Measurements from ENCODE around the gene LAMP2. TPM values are rescaled to one million over a fixed set of nuclear protein-coding genes. Genes with fewer than 3 reads are reported as not detected.
"Not testable (repeated sequence)": the region's sequence is repeated elsewhere in the genome, so short reads cannot be mapped to it uniquely, and the experiment has no call there.

The LAMP2 gene
- polyA plus RNA-seq, 4 donors, result 16.5 to 167 (median 34.5) TPM

DNA sequence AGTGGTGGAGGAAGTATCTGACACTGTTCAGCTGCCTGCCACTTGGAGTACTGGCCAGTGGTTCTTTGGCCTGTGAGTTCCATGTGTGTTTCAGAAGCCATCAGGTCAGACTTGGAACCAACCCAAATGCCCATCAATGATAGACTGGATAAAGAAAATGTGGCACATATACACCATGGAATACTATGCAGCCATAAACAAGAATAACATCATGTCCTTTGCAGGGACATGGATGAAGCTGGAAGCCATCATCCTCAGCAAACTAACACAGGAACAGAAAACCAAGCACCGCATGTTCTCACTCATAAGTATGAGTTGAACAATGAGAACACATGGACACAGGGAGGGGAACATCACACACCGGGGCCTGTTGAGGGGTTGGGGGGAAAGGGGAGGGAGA is 21.0 kb upstream of the LAMP2 start:
- not testable (repeated sequence) for H3K27ac ChIP-seq (ENCODE audit: low read depth in 1 of 3, low read length in 2 of 3); H3K4me3 ChIP-seq (ENCODE audit: low read depth in 1 of 3, low read length in 3 of 3); H3K27me3 ChIP-seq (ENCODE audit: control insufficient read depth in 3 of 3, insufficient read depth in 3 of 3, low read length in 3 of 3); FAIRE-seq; H3K36me3 ChIP-seq (ENCODE audit: control insufficient read depth in 3 of 3, insufficient read depth in 2 of 3, low read depth in 1 of 3, low read length in 3 of 3); DNase-seq; H3K9me3 ChIP-seq (ENCODE audit: control insufficient read depth in 2 of 2, insufficient read depth in 1 of 2, low read depth in 1 of 2, low read length in 1 of 2); H3K4me1 ChIP-seq (ENCODE audit: control insufficient read depth in 3 of 3, insufficient read depth in 2 of 3, low read depth in 1 of 3, low read length in 2 of 3)
- 96 to 100% (median 100%) methylated on average over 2 of the region's 2 CpGs for WGBS, 3 donors

DNA sequence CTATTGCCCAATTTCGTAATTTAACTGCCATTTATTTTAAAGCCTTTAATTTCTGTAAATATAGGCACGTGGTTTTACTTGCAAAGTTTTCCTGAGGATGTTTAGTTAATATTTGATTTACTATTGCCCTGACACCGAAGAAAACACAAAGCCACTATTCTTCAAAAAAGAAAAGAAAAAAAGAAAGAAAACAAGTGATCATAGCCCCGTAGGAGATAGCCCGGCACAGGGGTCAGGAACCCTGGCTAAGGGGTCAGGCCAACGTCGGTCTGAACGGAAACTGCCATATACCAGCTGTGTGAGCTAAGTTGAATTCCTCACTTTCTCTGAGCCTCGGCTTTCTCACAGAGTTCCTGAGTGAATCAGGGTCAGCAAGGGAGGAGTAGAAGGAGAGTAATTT is 17.7 kb upstream of the LAMP2 start:
- Histone ChIP-seq H3K4me3 (ENCODE audit: low read depth in 1 of 3, low read length in 3 of 3) (no peak overlapping the region), H3K27me3 (ENCODE audit: control insufficient read depth in 3 of 3, insufficient read depth in 3 of 3, low read length in 3 of 3) (no peaks in the 10 kb centered on the region), H3K9me3 (ENCODE audit: control insufficient read depth in 2 of 2, insufficient read depth in 1 of 2, low read depth in 1 of 2, low read length in 1 of 2) (no peaks in the 10 kb centered on the region), H3K4me1 (ENCODE audit: control insufficient read depth in 3 of 3, insufficient read depth in 2 of 3, low read depth in 1 of 3, low read length in 2 of 3) (peaks cover 0 to 2% (median 0%) of the 10 kb centered on the region in 3 donors), H3K27ac (ENCODE audit: low read depth in 1 of 3, low read length in 2 of 3) (no peak overlapping the region), H3K36me3 (ENCODE audit: control insufficient read depth in 3 of 3, insufficient read depth in 2 of 3, low read depth in 1 of 3, low read length in 3 of 3) (no peaks in the 10 kb centered on the region)
- WGBS, 3 donors, result 12 to 43% (median 39%) methylated on average over 9 of the region's 9 CpGs
- DNase-seq (peak in 1 of 2 donors; percentile 23), FAIRE-seq (no peak)

DNA sequence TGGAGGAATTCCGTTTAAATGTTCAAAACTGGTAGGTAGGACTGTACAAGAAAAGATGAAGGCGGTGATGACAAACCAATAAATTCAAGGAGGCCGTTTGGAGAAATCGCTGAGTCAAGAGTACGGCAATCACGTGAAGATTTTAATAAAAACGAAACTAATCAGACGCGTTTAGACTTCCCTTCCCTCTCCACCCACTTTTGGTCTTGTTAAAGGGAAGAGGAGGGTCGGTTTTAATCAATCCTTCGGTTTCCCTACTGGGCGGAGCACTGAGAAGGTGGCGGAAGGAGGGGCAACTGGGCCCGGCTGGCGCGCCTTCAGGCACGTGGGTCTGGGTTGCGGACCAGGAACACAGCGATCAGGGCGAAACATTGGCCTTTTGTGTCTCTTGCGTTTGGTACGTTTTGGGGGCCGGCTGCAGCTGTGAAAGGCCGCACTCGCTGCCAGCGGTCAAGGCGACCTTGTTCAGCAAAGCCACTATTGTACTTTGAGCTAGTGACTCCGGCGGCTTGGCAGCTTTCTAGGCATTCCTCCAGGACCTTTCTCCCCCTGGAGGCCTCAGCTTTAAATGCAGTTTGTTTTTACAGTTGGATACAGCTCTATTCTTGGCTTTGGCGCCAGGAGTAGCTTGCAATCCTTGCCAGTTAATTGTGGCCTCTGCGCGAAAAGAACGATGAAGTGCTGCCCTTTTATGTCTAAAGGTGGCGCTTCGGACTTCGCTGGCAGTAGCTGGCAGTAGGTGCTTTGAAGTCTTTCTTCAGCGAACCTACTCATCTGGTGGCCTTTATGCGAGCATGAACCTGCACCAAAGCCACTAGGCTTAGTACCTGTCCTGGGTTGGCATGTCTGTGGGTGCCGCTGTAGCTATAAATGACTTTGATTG is 16.8 kb upstream of the LAMP2 start:
- H3K36me3 ChIP-seq (ENCODE audit: control insufficient read depth in 3 of 3, insufficient read depth in 2 of 3, low read depth in 1 of 3, low read length in 3 of 3), result no peaks in the 10 kb centered on the region
- H3K27me3 ChIP-seq (ENCODE audit: control insufficient read depth in 3 of 3, insufficient read depth in 3 of 3, low read length in 3 of 3), result no peaks in the 10 kb centered on the region
- no peak for FAIRE-seq
- H3K9me3 ChIP-seq (ENCODE audit: control insufficient read depth in 2 of 2, insufficient read depth in 1 of 2, low read depth in 1 of 2, low read length in 1 of 2), result no peaks in the 10 kb centered on the region
- peak; percentile 84 to 88 for DNase-seq
- peaks cover 0 to 2% (median 0%) of the 10 kb centered on the region in 3 donors for H3K4me1 ChIP-seq (ENCODE audit: control insufficient read depth in 3 of 3, insufficient read depth in 2 of 3, low read depth in 1 of 3, low read length in 2 of 3)
- peak overlapping the region; percentile 84 to 98 (median 93) for H3K27ac ChIP-seq (ENCODE audit: low read depth in 1 of 3, low read length in 2 of 3)
- peak overlapping the region; percentile 22 to 61 (median 32) for H3K4me3 ChIP-seq (ENCODE audit: low read depth in 1 of 3, low read length in 3 of 3)
- WGBS, 3 donors, result 1 to 35% (median 8%) methylated on average over 34 to 39 of the region's 39 CpGs

DNA sequence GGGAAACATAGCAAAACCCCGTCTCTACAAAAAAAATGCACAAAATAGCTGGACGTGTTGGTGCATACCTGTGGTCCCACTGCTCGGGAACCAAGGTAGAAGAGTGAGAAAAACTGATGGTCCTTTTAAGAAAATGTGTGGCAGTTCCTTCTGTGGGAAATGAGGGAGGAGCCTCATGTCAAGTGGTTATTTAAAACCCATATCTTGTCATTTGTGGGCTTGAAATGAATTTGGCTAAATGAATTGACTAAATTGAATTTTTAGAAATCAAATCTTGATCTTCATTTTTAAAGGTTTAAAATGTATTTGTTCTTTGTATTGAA is 16.2 kb upstream of the LAMP2 start:
- Histone ChIP-seq H3K9me3 (ENCODE audit: control insufficient read depth in 2 of 2, insufficient read depth in 1 of 2, low read depth in 1 of 2, low read length in 1 of 2) (no peaks in the 10 kb centered on the region), H3K36me3 (ENCODE audit: control insufficient read depth in 3 of 3, insufficient read depth in 2 of 3, low read depth in 1 of 3, low read length in 3 of 3) (no peaks in the 10 kb centered on the region), H3K4me1 (ENCODE audit: control insufficient read depth in 3 of 3, insufficient read depth in 2 of 3, low read depth in 1 of 3, low read length in 2 of 3) (peaks cover 0 to 2% (median 0%) of the 10 kb centered on the region in 3 donors), H3K27me3 (ENCODE audit: control insufficient read depth in 3 of 3, insufficient read depth in 3 of 3, low read length in 3 of 3) (no peaks in the 10 kb centered on the region), H3K4me3 (ENCODE audit: low read depth in 1 of 3, low read length in 3 of 3) (peak overlapping the region in 1 of 3 donors; percentile 61), H3K27ac (ENCODE audit: low read depth in 1 of 3, low read length in 2 of 3) (peak overlapping the region in 2 of 3 donors; percentile 49 to 93)
- FAIRE-seq, result no peak
- WGBS, 3 donors, result 58 to 72% (median 68%) methylated on average over 3 of the region's 3 CpGs
- DNase-seq, result no peak

DNA sequence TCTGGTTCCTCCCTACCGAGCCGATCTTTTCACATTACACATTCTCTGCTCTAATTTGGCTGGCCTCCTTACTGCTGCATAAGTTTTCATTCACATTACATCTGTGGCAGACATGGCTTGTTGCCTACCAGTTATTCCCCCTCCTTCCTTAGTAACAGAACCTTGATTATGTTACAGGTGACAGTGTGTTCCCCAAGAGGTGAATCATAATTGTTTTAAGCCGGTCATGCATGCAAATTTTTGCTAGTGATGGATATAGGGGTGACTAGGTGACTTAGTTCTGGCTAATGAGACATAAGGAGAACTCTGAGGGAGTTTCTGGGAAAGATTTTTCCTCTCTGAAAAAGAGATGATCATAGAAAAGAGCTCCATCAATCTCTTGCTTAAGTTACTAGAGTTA is 8.4 kb upstream of the LAMP2 start:
- no peak overlapping the region for H3K27ac ChIP-seq (ENCODE audit: low read depth in 1 of 3, low read length in 2 of 3)
- DNase-seq, result no peak
- H3K36me3 ChIP-seq (ENCODE audit: control insufficient read depth in 3 of 3, insufficient read depth in 2 of 3, low read depth in 1 of 3, low read length in 3 of 3), result no peaks in the 10 kb centered on the region
- H3K9me3 ChIP-seq (ENCODE audit: control insufficient read depth in 2 of 2, insufficient read depth in 1 of 2, low read depth in 1 of 2, low read length in 1 of 2), result no peaks in the 10 kb centered on the region
- no peaks in the 10 kb centered on the region for H3K4me1 ChIP-seq (ENCODE audit: control insufficient read depth in 3 of 3, insufficient read depth in 2 of 3, low read depth in 1 of 3, low read length in 2 of 3)
- no peak for FAIRE-seq
- 74 to 87% (median 87%) methylated on average over 3 of the region's 3 CpGs for WGBS, 3 donors
- no peak overlapping the region for H3K4me3 ChIP-seq (ENCODE audit: low read depth in 1 of 3, low read length in 3 of 3)
- H3K27me3 ChIP-seq (ENCODE audit: control insufficient read depth in 3 of 3, insufficient read depth in 3 of 3, low read length in 3 of 3), result no peaks in the 10 kb centered on the region

DNA sequence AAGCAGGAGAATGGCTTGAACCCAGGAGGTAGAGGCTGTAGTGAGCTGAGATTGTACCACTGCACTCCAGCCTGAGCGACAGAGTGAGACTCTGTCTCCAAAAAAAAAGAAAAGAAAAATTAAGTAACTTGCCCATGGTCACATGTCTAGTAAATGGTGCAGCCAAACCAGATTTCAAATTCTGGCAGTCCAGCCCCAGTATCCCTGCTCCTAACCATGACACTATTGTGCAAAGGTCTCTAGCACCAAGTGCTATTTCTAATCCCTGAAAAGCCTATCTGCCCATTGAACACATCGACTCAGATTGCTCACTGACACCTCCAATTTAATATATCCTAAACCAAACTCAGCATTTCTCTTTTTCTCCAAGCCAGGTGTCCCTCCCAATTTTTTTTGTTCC is 7.6 kb upstream of the LAMP2 start:
- Histone ChIP-seq H3K36me3 (ENCODE audit: control insufficient read depth in 3 of 3, insufficient read depth in 2 of 3, low read depth in 1 of 3, low read length in 3 of 3) (no peaks in the 10 kb centered on the region), H3K4me1 (ENCODE audit: control insufficient read depth in 3 of 3, insufficient read depth in 2 of 3, low read depth in 1 of 3, low read length in 2 of 3) (no peaks in the 10 kb centered on the region), H3K4me3 (ENCODE audit: low read depth in 1 of 3, low read length in 3 of 3) (no peak overlapping the region), H3K27ac (ENCODE audit: low read depth in 1 of 3, low read length in 2 of 3) (no peak overlapping the region), H3K27me3 (ENCODE audit: control insufficient read depth in 3 of 3, insufficient read depth in 3 of 3, low read length in 3 of 3) (no peaks in the 10 kb centered on the region), H3K9me3 (ENCODE audit: control insufficient read depth in 2 of 2, insufficient read depth in 1 of 2, low read depth in 1 of 2, low read length in 1 of 2) (no peaks in the 10 kb centered on the region)
- DNase-seq, result no peak
- WGBS, 3 donors, result 68 to 87% (median 79%) methylated on average over 2 of the region's 2 CpGs
- no peak for FAIRE-seq

DNA sequence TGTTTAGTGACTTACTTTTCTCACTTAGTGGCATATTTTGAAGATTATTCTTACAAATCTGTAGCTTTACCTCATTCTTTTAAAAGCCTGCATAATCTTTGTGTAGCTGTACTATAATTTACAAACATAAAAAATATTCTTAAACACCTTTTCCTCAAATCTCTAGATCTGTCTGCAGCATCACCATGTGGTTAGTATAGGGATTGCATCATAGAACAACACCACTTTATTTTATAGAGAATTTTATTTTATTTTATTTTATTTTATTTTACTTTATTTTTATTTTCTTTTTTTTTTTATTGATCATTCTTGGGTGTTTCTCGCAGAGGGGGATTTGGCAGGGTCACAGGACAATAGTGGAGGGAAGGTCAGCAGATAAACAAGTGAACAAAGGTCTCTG is 6.4 kb upstream of the LAMP2 start:
- H3K27ac ChIP-seq (ENCODE audit: low read depth in 1 of 3, low read length in 2 of 3); H3K27me3 ChIP-seq (ENCODE audit: control insufficient read depth in 3 of 3, insufficient read depth in 3 of 3, low read length in 3 of 3); H3K36me3 ChIP-seq (ENCODE audit: control insufficient read depth in 3 of 3, insufficient read depth in 2 of 3, low read depth in 1 of 3, low read length in 3 of 3); H3K4me1 ChIP-seq (ENCODE audit: control insufficient read depth in 3 of 3, insufficient read depth in 2 of 3, low read depth in 1 of 3, low read length in 2 of 3); H3K4me3 ChIP-seq (ENCODE audit: low read depth in 1 of 3, low read length in 3 of 3); H3K9me3 ChIP-seq (ENCODE audit: control insufficient read depth in 2 of 2, insufficient read depth in 1 of 2, low read depth in 1 of 2, low read length in 1 of 2): not testable (repeated sequence)
- FAIRE-seq, result peak; percentile 93
- peak; percentile 5 to 11 for DNase-seq
- 0 to 17% (median 0%) methylated on average over 1 of the region's 1 CpG for WGBS, 3 donors

DNA sequence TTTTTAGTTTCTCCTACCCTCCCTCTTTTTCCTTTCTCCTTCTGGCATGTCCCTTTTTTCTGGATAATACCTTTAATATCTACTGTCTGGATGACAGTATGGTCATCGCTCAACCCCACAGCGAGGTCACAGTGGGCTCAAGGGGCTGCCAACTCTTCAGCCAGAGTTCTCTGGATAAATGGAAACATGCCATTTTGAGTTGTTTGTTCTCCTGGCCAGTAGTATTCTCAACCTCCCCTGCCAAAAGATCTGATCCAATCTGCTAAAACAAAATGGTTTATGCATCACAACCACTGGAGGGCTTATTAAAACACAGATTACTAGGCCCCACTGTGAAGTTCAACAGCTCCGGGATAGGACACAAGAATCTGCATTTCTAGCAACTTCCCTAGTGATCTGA is 5.0 kb upstream of the LAMP2 start:
- H3K27me3 ChIP-seq (ENCODE audit: control insufficient read depth in 3 of 3, insufficient read depth in 3 of 3, low read length in 3 of 3), result no peaks in the 10 kb centered on the region
- no peaks in the 10 kb centered on the region for H3K9me3 ChIP-seq (ENCODE audit: control insufficient read depth in 2 of 2, insufficient read depth in 1 of 2, low read depth in 1 of 2, low read length in 1 of 2)
- no peak for DNase-seq
- H3K4me3 ChIP-seq (ENCODE audit: low read depth in 1 of 3, low read length in 3 of 3), result no peak overlapping the region
- no peaks in the 10 kb centered on the region for H3K4me1 ChIP-seq (ENCODE audit: control insufficient read depth in 3 of 3, insufficient read depth in 2 of 3, low read depth in 1 of 3, low read length in 2 of 3)
- 77 to 95% (median 86%) methylated on average over 3 of the region's 3 CpGs for whole genome bisulfite sequencing, 3 donors
- H3K27ac ChIP-seq (ENCODE audit: low read depth in 1 of 3, low read length in 2 of 3), result no peak overlapping the region
- no peaks in the 10 kb centered on the region for H3K36me3 ChIP-seq (ENCODE audit: control insufficient read depth in 3 of 3, insufficient read depth in 2 of 3, low read depth in 1 of 3, low read length in 3 of 3)
- no peak for FAIRE-seq

DNA sequence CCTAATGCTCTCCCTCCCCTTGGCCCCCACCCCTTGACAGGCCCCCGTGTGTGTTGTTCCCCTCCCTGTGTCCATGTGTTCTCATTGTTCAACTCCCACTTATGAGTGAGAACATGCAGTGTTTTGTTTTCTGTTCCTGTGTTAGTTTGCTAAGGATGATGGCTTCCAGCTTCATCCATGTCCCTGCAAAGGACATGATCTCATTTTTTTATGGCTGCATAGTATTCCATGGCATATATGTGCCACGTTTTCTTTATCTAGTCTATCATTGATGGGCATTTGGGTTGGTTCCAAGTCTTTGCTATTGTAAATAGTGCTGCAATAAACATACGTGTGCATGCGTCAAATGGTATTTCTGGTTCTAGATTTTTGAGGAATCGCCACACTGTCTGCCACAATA is 561 bp upstream of the LAMP2 start:
- WGBS, 3 donors, result 54 to 62% (median 60%) methylated on average over 5 of the region's 5 CpGs
- not testable (repeated sequence) for H3K36me3 ChIP-seq (ENCODE audit: control insufficient read depth in 3 of 3, insufficient read depth in 2 of 3, low read depth in 1 of 3, low read length in 3 of 3); FAIRE-seq; H3K4me3 ChIP-seq (ENCODE audit: low read depth in 1 of 3, low read length in 3 of 3); H3K9me3 ChIP-seq (ENCODE audit: control insufficient read depth in 2 of 2, insufficient read depth in 1 of 2, low read depth in 1 of 2, low read length in 1 of 2); H3K27me3 ChIP-seq (ENCODE audit: control insufficient read depth in 3 of 3, insufficient read depth in 3 of 3, low read length in 3 of 3); H3K4me1 ChIP-seq (ENCODE audit: control insufficient read depth in 3 of 3, insufficient read depth in 2 of 3, low read depth in 1 of 3, low read length in 2 of 3); H3K27ac ChIP-seq (ENCODE audit: low read depth in 1 of 3, low read length in 2 of 3); DNase-seq
